A673 (cell line): ENCODE measurements around the gene TREX2.

ENCODE experiments used
- CTCF ChIP-seq: fragments of 300-800, 200-600 bp; sonication (generic); conservative IDR thresholded peaks from 2 replicates; pipeline ENCODE4 v1.5.1; 2017; ENCODE audit warnings: low read depth, mild to moderate bottlenecking, antibody characterized with exemption, low read length, moderate library complexity, mixed read lengths
- EZH2 ChIP-seq: fragments of 200-600 bp; sonication (generic); IDR thresholded peaks from 2 replicates; pipeline ENCODE4 v1.6.1; 2017; ENCODE audit warnings: borderline replicate concordance, low read depth, mild to moderate bottlenecking, mixed read lengths, antibody characterized with exemption, low read length; ENCODE audit not compliant: poor library complexity, severe bottlenecking

DNA sequence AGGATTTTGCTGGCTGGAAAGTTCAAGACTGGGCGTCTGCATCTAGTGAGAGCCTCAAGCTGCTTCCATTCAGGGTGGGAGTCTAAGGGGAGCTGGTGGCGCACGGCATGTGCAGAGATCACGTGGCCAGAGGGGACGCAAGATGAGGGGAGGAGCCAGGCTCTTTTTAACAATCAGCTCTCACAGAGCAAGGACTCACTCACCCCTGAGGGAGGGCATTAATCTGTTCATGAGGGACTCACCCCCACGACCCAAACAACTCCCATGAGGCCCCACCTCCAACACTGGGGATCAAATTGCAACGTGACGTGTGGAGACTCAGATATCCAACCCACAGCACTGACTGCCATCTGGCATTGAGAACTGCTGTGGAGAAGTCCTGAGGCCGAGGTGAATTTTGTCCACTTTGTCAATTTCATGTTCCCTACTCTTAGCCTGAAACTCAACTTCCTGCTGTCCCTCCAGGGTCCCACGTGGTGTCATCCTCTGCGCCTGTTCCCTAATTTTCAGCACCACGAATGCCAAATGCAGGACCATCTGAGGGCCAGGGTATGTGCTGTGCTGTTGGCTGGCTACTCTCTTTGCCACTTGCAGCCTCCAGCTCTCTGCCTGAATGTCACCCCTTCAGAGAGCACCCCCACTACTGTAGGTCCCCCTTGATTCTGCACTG is 28.9 kb downstream of the TREX2 start:
- TF ChIP-seq CTCF (no peak), EZH2 (no peak)
